ENCODE data around the gene GRIA3.

DNA sequence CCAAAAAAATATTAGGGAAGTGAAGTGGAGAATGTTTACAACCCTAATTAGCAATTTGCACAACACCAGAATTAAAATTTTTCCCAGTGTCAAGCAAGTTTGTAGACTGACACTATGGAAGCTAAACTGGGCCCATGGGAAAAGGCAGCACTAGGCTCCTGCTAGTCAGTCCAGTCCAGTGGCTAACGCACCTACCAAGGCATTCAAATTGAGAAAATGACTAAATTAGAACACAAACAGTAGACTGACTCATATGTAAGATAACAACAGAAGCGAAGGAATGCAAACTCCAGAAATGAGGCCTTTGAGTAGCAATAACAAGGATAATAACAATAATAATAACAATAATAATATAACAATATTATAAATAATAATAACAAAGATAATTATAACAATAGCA lies 90.7 kb downstream of the GRIA3 start:
- no peak for TF ChIP-seq POLR2A (IDR thresholded peaks at IDR 0.05; ENCODE audit: low read length)
- TF ChIP-seq GATA1 (IDR thresholded peaks at IDR 0.05; ENCODE audit: low read depth, low read length) = no peak
